IMR-90 (cell line): ENCODE measurements around the gene NELFCD. TPM values are rescaled to one million over a fixed set of nuclear protein-coding genes. Genes with fewer than 3 reads are reported as not detected.

ENCODE experiments used
- ATAC-seq: fragments of 200-7000 bp; cut with Tn5 transposase; 2 replicates; pipeline ENCODE4 v1.9.1; 2020; ENCODE audit warnings: low read depth, mild to moderate bottlenecking, moderate library complexity
- BruUV-seq: library from RNA; stranded (reverse); fragments of 400-500 nt; replicated peaks from 2 replicates; lab custom pipeline; 2021; lab: Mats Ljungman, UMichigan
- CTCF ChIA-PET: fragments of 300-600 bp; formaldehyde crosslinking; extraction: SDS; loops from one replicate; lab custom pipeline; 2021; ENCODE audit warnings: antibody characterized with exemption; lab: Yijun Ruan, JAX
- POLR2A ChIA-PET: fragments of 300-600 bp; sonication (Branson Sonifier 250); formaldehyde crosslinking; loops from one replicate; lab custom pipeline; 2022; ENCODE audit warnings: antibody characterized with exemption; ENCODE audit not compliant: unreplicated experiment; lab: Charles Lee
- DNase-seq: peaks from one replicate; pipeline ENCODE4 v3.0.0; 2013
- H2AFZ ChIP-seq: replicated peaks from 2 replicates; pipeline ENCODE3; 2013; ENCODE audit warnings: low read length, mild to moderate bottlenecking; ENCODE audit not compliant: poor library complexity
- H2AK5ac ChIP-seq: 2 replicates; pipeline ENCODE4 v1.6.1; 2013; ENCODE audit warnings: low read depth, low read length, inconsistent platforms
- H2AK9ac ChIP-seq: replicated peaks from 2 replicates; pipeline ENCODE3; 2013; ENCODE audit warnings: mild to moderate bottlenecking, low read depth, low read length, moderate library complexity; ENCODE audit not compliant: poor library complexity
- H2BK120ac ChIP-seq: 2 replicates; pipeline ENCODE4 v1.6.1; 2013; ENCODE audit warnings: low read depth, low read length, inconsistent platforms
- H2BK15ac ChIP-seq: 3 replicates; pipeline ENCODE4 v1.6.1; 2013; ENCODE audit warnings: low read depth, low read length, inconsistent platforms
- H2BK20ac ChIP-seq: 2 replicates; pipeline ENCODE4 v1.6.1; 2013; ENCODE audit warnings: low read depth, mild to moderate bottlenecking, inconsistent platforms, low read length, moderate library complexity
- H2BK5ac ChIP-seq: 2 replicates; pipeline ENCODE4 v1.6.1; 2013; ENCODE audit warnings: mild to moderate bottlenecking, low read depth, low read length, inconsistent platforms; ENCODE audit not compliant: poor library complexity, severe bottlenecking
- H3K14ac ChIP-seq: replicated peaks from 2 replicates; pipeline ENCODE4 v1.6.1; 2013; ENCODE audit warnings: low read depth, low read length, inconsistent platforms
- H3K18ac ChIP-seq: 2 replicates; pipeline ENCODE4 v1.6.1; 2013; ENCODE audit warnings: low read depth, low read length, control low read depth
- H3K23ac ChIP-seq: 2 replicates; pipeline ENCODE4 v1.6.1; 2013; ENCODE audit warnings: low read depth, low read length, inconsistent platforms
- H3K27ac ChIP-seq: 2 replicates; pipeline ENCODE4 v1.5.1; 2013; ENCODE audit warnings: mild to moderate bottlenecking, control low read depth, low read length; ENCODE audit not compliant: insufficient read depth
- H3K27me3 ChIP-seq: 2 replicates; pipeline ENCODE4 v1.6.1; 2013; ENCODE audit warnings: low read length; ENCODE audit not compliant: control insufficient read depth, insufficient read depth
- H3K36me3 ChIP-seq: 2 replicates; pipeline ENCODE4 v1.6.1; 2013; ENCODE audit warnings: low read length, mixed read lengths; ENCODE audit not compliant: control insufficient read depth, insufficient read depth
- H3K4ac ChIP-seq: 2 replicates; pipeline ENCODE4 v1.6.1; 2013; ENCODE audit warnings: low read depth, low read length, inconsistent platforms
- H3K4me1 ChIP-seq: 2 replicates; pipeline ENCODE4 v1.6.1; 2013; ENCODE audit warnings: low read length, mixed read lengths; ENCODE audit not compliant: control insufficient read depth, insufficient read depth
- H3K4me2 ChIP-seq: 2 replicates; pipeline ENCODE4 v1.6.1; 2013; ENCODE audit warnings: low read depth, mild to moderate bottlenecking, control low read depth, low read length, moderate library complexity
- H3K4me3 ChIP-seq: 2 replicates; pipeline ENCODE4 v1.5.1; 2013; ENCODE audit warnings: low read depth, mild to moderate bottlenecking, control low read depth, low read length, moderate library complexity; ENCODE audit not compliant: insufficient read depth
- H3K56ac ChIP-seq: 2 replicates; pipeline ENCODE4 v1.6.1; 2013; ENCODE audit warnings: low read length, inconsistent platforms; ENCODE audit not compliant: insufficient read depth; ENCODE audit errors: extremely low read depth
- H3K79me1 ChIP-seq, 2 experiments: 2 replicates each; pipeline ENCODE4 v1.6.1; 2013; ENCODE audit warnings: low read length in 2 of 2, inconsistent platforms in 1 of 2, low read depth in 1 of 2
- H3K9ac ChIP-seq: 2 replicates; pipeline ENCODE4 v1.6.1; 2013; ENCODE audit warnings: low read depth, low read length, control low read depth
- H3K9me1 ChIP-seq: 2 replicates; pipeline ENCODE4 v1.6.1; 2013; ENCODE audit warnings: low read length, inconsistent platforms; ENCODE audit not compliant: insufficient read depth
- H3K9me3 ChIP-seq: 2 replicates; pipeline ENCODE4 v1.6.1; 2013; ENCODE audit warnings: low read length; ENCODE audit not compliant: control insufficient read depth, insufficient read depth
- H4K20me1 ChIP-seq: 2 replicates; pipeline ENCODE4 v1.6.1; 2013; ENCODE audit warnings: low read length, inconsistent platforms; ENCODE audit not compliant: insufficient read depth
- H4K5ac ChIP-seq: 2 replicates; pipeline ENCODE4 v1.6.1; 2013; ENCODE audit warnings: mild to moderate bottlenecking, low read depth, low read length, control low read depth
- H4K8ac ChIP-seq, 2 experiments: 2 replicates each; pipeline ENCODE4 v1.6.1; 2013; ENCODE audit warnings: low read depth in 2 of 2, low read length in 2 of 2, control low read depth in 1 of 2, inconsistent platforms in 1 of 2
- H4K91ac ChIP-seq: 2 replicates; pipeline ENCODE4 v1.6.1; 2013; ENCODE audit warnings: low read depth, low read length, inconsistent platforms; ENCODE audit not compliant: insufficient read depth
- BHLHE40 ChIP-seq: fragments of 150-350 bp; IDR thresholded peaks from 2 replicates; pipeline ENCODE4 v1.6.1; 2016; ENCODE audit warnings: mild to moderate bottlenecking, low read depth, low read length
- CEBPB ChIP-seq: IDR thresholded peaks from 2 replicates; pipeline ENCODE4 v1.6.1; 2012; ENCODE audit warnings: low read depth, low read length, improper control_type of control experiment
- CHD1 ChIP-seq: IDR thresholded peaks from 2 replicates; pipeline ENCODE4 v1.6.1; 2012; ENCODE audit warnings: low read depth, low read length, improper control_type of control experiment
- CTCF ChIP-seq: conservative IDR thresholded peaks from 2 replicates; pipeline ENCODE4 v1.5.1; 2012; ENCODE audit warnings: mild to moderate bottlenecking, low read depth, low read length, improper control_type of control experiment
- ELK1 ChIP-seq: fragments of 150-350 bp; IDR thresholded peaks from 2 replicates; pipeline ENCODE4 v1.6.1; 2016; ENCODE audit warnings: low read depth, mild to moderate bottlenecking, low read length, moderate library complexity, borderline replicate concordance
- FOS ChIP-seq: fragments of 150-350 bp; IDR thresholded peaks from 2 replicates; pipeline ENCODE4 v1.6.1; 2016; ENCODE audit warnings: low read depth, low read length
- MAFK ChIP-seq: IDR thresholded peaks from 2 replicates; pipeline ENCODE4 v1.6.1; 2012; ENCODE audit warnings: low read depth, low read length, improper control_type of control experiment
- MAZ ChIP-seq: IDR thresholded peaks from 2 replicates; pipeline ENCODE4 v1.6.1; 2012; ENCODE audit warnings: low read depth, mild to moderate bottlenecking, low read length, improper control_type of control experiment, moderate library complexity, borderline replicate concordance
- MXI1 ChIP-seq: IDR thresholded peaks from 2 replicates; pipeline ENCODE4 v1.6.1; 2012; ENCODE audit warnings: low read depth, mild to moderate bottlenecking, low read length, moderate library complexity, borderline replicate concordance
- NFE2L2 ChIP-seq: fragments of 150-350 bp; IDR thresholded peaks from 2 replicates; pipeline ENCODE4 v1.6.1; 2016; ENCODE audit warnings: low read depth, mild to moderate bottlenecking, low read length
- POLR2A ChIP-seq: IDR thresholded peaks from 2 replicates; pipeline ENCODE4 v1.6.1; 2012; ENCODE audit warnings: mild to moderate bottlenecking, low read depth, low read length
- RAD21 ChIP-seq: IDR thresholded peaks from 2 replicates; pipeline ENCODE4 v1.6.1; 2012; ENCODE audit warnings: low read length, improper control_type of control experiment
- RCOR1 ChIP-seq: IDR thresholded peaks from 2 replicates; pipeline ENCODE4 v1.6.1; 2012; ENCODE audit warnings: mild to moderate bottlenecking, low read length, improper control_type of control experiment; ENCODE audit not compliant: insufficient replicate concordance
- RFX5 ChIP-seq: IDR thresholded peaks from 2 replicates; pipeline ENCODE4 v1.8.0; 2012; ENCODE audit warnings: low read depth, mild to moderate bottlenecking, low read length, moderate library complexity
- SMC3 ChIP-seq: fragments of 150-350 bp; IDR thresholded peaks from 2 replicates; pipeline ENCODE4 v1.6.1; 2016; ENCODE audit warnings: low read depth, mild to moderate bottlenecking, antibody characterized with exemption, low read length, moderate library complexity
- USF2 ChIP-seq: fragments of 150-350 bp; IDR thresholded peaks from 2 replicates; pipeline ENCODE4 v1.6.1; 2017; ENCODE audit warnings: mild to moderate bottlenecking, antibody characterized with exemption, low read length, low read depth
- WGBS, 2 experiments: methylation state at CpG; one replicate each; pipeline versions ENCODE4 v1.1.5 to v1.1.7; 2013; ENCODE audit warnings: missing lambda C conversion rate in 2 of 2; ENCODE audit not compliant: insufficient read length in 1 of 2; ENCODE audit errors: extremely low coverage in 2 of 2; 5-methylcytosine and 5-hydroxymethylcytosine counted together
- dilution Hi-C: fragments of 300-500 bp; cut with HindIII; formaldehyde crosslinking; loops from one replicate; pipeline ENCODE4 v1.14.3; 2018; ENCODE audit warnings: low sequenced_read_pairs; ENCODE audit not compliant: unreplicated experiment
- in situ Hi-C: fragments of 300-500 bp; cut with MboI; formaldehyde crosslinking; loops from 3 replicates; pipeline ENCODE4 v1.14.3; 2019; ENCODE audit warnings: low sequenced_read_pairs, inconsistent platforms, mixed read lengths
- intact Hi-C: fragments of 100-400 bp; cut with micrococcal nuclease; formaldehyde crosslinking; loops from 2 replicates; pipeline ENCODE4 v1.10.0; 2022
- polyA plus RNA-seq, 3 experiments: library from polyadenylated mRNA; depleted of rRNA; stranded (reverse); fragments of >200 nt; gene quantifications; 2 replicates each; pipeline ENCODE4 v1.2.3, GENCODE V29; 2012; ENCODE audit warnings: low replicate concordance in 1 of 3
- total RNA-seq: library from RNA; depleted of rRNA; stranded (reverse); fragments of >200 nt; gene quantifications from 2 replicates; pipeline ENCODE4 v1.2.3, GENCODE V29; 2012

NELFCD gene
- total and polyA plus RNA-seq, 2 of the 4 experiments (the other 2 are of a cell fraction) = 88.9 to 94.1 TPM

GRCh38 chr20:59043698-59044097, 62.6 kb downstream of the NELFCD start:
- Histone ChIP-seq H3K23ac (no peak overlapping the region), H3K27me3 (no peaks in the 10 kb centered on the region), H2BK20ac (no peak overlapping the region), H4K91ac (no peak overlapping the region), H3K9me3 (no peaks in the 10 kb centered on the region), H4K8ac (peak overlapping the region; percentile 80 to 99; a peak in 2 of 4 replicates), H3K4me3 (no peak overlapping the region), H3K4me1 (peaks cover 8% of the 10 kb centered on the region), H3K18ac (no peak overlapping the region), H2BK15ac (no peak overlapping the region), H3K27ac (no peak overlapping the region), H3K9ac (no peak overlapping the region), H2AFZ (no peak overlapping the region), H3K4me2 (no peak overlapping the region), H2BK5ac (no peak overlapping the region), H2AK9ac (no peak overlapping the region), H3K9me1 (0 out of 2 replicates have a peak, but pooled peaks cover 11% of the 10 kb centered on the region), H4K5ac (peak overlapping the region; percentile 32; the same call in 1 of the 2 replicates), H2AK5ac (no peak overlapping the region), H3K4ac (no peak overlapping the region), H3K56ac (no peak overlapping the region; the same call in 1 of the 2 replicates), H4K20me1 (0 out of 2 replicates have a peak, but pooled peaks cover 5% of the 10 kb centered on the region), H3K14ac (no peak overlapping the region), H3K79me1 (peaks cover 18 to 34% of the 10 kb centered on the region in 2 experiments), H3K36me3 (no peaks in the 10 kb centered on the region; the same call in 1 of the 2 replicates), H2BK120ac (no peak overlapping the region)
- intact Hi-C loops = loop anchor here (10.0 kb wide), 1 partner anchor 809 kb away; no protein-coding TSS in a partner anchor
- ATAC-seq = no peak
- DNase-seq = no peak
- no peak for TF ChIP-seq BHLHE40
- TF ChIP-seq RCOR1 = no peak
- TF ChIP-seq CTCF = no peak
- TF ChIP-seq MAZ = no peak
- TF ChIP-seq RFX5 = no peak
- TF ChIP-seq MXI1 = no peak
- TF ChIP-seq CHD1 = no peak
- no peak for TF ChIP-seq MAFK
- no peak for TF ChIP-seq ELK1
- no peak for TF ChIP-seq RAD21
- no peak for TF ChIP-seq USF2
- TF ChIP-seq CEBPB = no peak
- no peak for TF ChIP-seq POLR2A
- TF ChIP-seq SMC3 = no peak
- TF ChIP-seq NFE2L2 = no peak
- TF ChIP-seq FOS = no peak
- WGBS, 2 experiments = no CpG with 5 or more reads among the region's 3 CpGs
- POLR2A ChIA-PET = no interaction called here
- in situ Hi-C loops = loop anchor here (25.0 kb wide), 3 partner anchors 806 to 1656 kb away; partner anchors contain the start of genes ANKRD60 and RBM38
- dilution Hi-C loops = no loop called here
- CTCF ChIA-PET = interaction anchor here (0.7 to 1.7 kb wide), 2 partner anchors 12 to 215 kb away, joined by 3 to 5 read pairs; partner anchors contain the start of gene ATP5F1E
- no TSS peak for BruUV-seq
